HG03139 (cell line): ENCODE results near the gene BTBD16.

Experiments
- ATAC-seq: cut with Tn5 transposase; IDR thresholded peaks from one replicate; pipeline ENCODE4 v1.9.1; 2021; ENCODE audit not compliant: unreplicated experiment

Gene BTBD16

DNA sequence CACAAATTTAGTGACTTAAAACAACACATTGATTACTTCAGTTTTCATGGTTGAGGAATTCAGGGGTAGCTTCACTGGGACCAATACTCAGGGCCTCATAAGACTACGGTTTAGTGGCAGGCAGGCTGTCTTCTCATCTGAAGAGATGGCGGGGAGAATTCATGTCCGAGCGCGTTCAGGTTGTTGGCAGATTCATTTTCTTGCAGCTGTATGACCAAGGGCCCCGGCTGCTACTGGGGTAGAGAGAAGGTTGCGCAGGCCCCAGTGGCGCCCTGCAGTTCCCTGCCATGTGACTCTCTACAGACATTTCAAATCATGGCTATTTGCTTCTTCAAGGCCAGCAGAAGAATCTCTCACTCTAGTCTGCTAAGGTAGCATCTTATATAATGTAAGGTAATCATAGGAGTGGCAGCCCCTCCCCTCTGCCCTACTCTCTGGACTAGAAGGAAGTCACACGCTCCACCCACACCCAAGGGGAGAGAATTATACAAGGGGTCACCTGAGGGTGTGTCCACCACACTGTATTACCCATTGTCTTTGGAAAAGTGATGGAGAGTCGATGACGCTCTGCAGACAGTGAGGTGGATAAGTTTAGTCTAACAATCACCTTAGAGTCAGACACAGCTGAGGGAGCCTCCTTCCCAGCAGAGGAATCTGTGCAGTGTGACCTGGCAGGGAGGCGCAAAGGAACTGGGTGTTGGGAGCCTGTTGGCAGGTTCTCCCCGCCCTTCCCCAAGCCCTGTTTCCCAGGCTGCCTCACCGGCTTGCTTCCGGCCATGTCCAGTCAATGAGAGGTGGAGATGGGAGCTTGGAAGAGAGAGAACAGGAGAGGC lies 67.7 kb downstream of the BTBD16 start:
- no peak for ATAC-seq

DNA sequence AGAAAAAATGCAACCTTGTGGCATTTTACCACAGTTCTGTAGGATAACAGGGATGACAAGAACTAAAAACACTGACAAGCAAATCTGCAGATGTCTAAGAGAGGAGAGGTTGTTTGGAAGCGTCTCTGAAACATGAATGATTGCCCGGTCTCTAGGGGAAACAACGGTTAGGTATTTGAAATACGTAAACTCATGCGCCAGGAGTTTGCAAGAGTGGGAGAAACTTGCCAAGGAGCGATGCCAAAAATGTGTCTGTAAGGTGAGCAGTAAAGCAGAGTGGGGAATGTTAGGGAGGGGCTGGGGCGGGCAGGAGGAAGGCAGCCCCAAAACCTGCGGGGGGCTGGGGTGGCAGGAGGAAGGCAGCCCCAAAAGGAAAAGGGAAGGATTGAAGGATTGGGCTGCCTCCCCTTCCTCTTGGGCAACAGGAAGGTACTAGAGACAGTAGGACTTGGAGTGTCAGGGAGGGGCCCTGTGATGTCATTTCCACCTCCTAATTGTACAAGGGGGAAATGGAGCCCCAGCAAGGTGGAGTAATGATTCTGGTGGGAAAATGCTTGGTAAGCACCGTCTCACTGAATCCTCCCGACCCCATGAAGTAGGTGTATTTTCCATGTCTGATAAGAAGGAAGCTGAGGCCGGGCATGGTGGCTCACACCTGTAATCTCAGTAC lies 70.2 kb downstream of the BTBD16 start:
- ATAC-seq, result no peak

DNA sequence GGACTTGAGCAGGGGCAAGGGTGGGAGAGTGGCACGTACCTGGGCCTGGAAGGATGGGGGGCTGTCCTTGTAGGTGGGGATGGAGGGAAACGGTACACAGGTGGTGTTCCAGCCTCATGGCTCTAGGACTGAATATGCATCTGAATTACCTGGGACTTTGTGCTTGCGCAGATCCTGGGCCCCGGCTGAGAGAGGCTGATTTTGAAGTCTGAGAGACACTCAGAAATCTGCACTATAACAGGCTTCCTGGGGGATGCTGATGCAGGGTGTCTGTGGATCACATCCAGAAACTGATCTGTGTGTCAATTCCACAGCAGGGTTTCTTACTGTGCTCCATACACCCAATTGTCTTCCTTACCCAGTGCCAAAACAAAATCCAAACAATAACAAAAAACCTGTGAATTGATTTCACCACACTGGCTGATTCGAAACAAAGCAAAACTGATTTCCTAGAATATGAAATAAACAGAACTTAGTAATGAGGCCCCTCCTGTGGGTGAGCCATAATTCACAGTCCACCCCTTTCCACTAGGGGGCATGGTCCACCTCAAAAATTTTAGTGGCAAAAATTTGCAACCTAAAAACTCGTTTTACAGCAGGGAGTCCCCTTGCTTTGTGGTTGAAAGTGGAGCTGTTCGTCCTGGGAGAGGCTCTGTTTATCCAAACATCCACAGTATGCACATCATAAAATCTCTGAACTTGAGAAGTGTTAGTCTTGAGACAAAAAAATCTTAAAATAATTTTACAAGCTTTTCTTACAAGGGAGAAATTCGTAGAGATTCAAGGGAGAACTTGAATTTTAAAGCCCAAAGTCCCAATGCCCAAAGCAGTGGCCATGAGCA lies 71.4 kb downstream of the BTBD16 start:
- no peak for ATAC-seq

DNA sequence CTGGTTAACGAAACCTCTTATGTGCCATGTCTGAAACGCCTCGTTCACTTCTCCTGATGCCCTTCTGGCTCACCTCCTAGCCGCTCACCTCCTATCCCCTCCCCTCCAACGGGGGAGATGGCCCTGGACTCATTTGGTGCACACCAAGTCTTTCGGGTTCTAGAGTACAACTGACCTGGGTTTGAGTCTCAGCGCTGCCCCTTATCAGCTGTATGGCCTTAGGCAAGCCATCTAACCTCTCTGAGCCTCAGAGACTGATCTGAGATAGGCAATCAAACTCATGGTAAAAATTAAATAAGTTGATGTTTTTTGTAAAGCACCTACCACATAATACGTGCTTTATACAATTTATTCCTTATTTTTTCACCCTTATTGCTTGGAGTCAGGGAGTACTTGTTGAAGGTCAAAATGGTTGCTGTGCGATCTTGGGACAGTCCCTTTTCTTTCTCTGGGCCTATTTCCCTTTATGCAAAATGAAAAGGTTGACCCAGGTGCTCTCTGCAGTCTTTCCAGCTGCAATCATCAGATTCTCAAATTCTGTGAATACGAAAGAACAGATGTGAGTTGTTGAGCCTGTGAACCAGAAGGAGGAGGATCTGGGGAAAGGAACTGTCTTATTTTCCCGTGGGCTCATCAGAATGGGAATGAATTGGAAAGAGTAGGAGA lies 72.2 kb downstream of the BTBD16 start:
- no peak for ATAC-seq

DNA sequence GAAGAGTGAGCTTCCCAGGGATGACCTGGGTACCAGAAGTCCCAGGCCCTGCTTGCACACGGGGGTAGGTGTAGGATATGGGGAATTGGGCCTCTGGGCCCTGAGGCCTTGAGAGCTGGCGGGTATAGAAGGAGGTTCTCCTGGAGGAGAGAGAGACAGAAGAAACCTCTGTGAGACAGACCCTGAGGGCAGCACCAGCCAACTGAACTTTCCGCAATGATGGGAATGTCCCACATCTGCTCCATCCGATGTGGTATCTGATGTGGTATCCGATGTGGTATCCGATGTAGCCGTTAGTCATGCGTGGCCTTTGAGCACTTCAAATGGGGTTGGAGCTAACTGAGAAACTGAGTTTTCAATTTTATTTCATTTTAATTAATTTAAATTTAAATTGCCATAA lies 72.8 kb downstream of the BTBD16 start:
- ATAC-seq, result no peak

DNA sequence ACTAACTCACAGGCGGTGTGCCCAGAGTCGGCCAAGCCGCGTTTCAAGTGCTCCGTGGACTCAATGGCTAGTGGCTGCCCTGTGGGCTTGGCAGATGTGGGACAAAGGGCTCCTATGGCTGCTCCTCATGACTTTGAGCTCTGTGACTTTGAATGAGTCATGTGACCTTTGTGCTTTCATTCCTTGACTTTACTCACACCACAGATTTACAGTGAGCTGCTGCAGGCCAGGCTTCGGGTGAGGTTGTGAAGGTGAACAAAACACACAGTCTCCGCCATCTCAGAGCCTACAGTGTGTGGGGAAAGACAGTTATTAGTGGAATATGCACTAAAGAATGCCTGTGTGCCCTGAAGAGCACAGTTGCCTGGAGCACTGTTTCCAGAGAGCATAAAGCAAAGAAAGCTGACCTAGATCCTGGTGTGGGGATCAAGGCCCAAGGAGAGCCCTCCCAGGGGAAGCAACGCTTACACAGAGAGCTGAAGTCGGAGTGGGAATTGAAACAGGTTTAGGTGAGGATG lies 73.7 kb downstream of the BTBD16 start:
- ATAC-seq, result no peak

DNA sequence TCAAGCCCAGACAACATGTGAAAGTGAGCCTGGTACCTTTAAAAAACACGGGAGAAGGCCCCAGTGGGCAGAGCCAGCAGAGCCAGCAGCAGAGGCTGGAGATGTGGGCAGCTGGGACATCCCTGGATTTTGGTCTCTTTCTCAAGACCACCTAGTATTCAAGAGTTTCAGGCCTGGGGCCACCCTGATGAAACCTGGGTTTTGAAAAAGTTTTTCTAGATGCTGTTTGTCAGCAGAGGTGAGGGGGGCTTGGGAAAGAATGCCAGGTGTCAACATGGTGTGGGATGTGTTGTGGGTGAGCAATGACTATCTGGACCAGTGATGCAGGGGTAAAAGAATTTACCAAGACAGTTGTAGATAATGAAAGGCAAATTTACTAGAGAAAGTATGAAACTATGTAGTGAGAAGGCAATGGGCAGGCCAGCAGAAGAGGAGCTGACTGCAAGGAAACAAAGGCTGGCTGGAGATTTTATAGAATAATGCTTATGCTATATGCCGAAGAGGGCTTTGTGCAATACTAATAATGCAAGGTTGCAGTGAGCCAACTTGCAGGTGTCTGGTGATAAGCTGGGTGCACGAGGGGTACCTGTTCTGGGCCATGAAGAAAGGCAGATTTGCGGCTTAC lies 75.3 kb downstream of the BTBD16 start:
- no peak for ATAC-seq

DNA sequence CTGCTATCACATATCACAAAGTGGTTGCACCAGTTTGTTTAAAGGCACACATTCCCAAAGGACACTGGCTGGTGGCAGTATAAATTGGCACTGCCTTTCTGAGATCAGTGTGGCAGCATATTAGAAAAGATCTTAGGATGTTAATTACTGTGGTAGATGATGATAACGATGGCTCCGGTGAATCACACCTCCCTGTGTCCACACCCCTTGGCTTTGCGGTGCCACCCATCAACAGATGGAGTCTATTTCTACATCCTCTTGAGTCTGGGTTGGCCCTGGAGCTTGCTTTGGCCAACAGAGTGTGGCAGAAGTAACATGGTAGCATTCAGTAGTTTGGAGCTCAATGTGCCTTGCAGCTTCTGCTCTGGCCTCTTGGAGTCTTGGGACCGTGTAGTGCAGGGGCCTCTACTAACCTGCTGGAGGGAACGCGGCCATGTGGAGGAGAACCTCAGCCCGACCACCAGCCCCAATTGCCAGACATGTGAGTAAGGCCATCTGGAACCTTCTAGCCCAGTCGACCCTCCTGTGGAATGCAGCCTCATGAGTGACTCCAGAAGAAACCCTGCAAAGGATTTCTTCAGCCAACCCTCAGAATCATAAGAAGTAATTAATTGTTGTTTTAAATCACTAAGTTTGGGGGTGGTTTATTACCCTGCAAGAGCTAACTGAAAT lies 76.2 kb downstream of the BTBD16 start:
- ATAC-seq, result no peak

DNA sequence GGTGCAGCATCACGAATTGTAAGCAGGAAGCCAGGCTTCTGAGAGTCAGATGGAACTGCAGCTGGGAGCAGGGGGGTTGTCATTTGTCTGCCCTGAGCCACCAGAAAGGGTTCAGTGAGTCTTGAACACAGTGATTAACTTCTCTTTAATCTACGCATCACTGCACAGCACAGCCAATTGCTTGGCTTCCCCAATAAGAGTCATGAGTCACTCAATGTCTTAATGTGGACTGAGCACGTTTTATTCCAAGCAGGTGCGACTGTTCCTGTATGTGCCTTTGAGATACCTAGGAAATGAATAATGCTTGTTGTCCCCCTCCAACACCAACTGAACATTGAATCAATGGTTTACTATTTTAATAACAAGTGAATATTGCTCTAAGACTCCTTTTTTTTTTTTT lies 77.4 kb downstream of the BTBD16 start:
- no peak for ATAC-seq

DNA sequence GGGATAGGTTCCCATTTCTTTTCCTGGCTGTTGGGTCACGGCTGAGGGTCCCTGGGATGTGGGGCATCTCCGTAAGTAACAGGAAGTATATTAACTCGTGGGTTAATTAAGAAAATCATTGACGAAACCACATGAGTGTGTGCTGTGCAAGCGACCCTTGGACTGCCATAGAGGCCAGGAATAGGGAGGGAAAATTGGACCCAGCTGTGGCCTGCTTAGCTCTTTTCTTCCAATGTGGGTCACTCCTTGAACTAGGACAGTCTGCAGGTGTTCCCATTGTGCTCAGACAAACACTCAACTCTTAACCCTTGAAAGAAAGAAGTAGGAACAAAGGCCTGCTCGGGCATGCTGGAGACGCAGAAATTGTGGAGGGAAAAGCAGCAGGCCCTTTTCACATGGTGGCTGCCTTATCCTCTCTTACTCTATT lies 77.9 kb downstream of the BTBD16 start:
- no peak for ATAC-seq

DNA sequence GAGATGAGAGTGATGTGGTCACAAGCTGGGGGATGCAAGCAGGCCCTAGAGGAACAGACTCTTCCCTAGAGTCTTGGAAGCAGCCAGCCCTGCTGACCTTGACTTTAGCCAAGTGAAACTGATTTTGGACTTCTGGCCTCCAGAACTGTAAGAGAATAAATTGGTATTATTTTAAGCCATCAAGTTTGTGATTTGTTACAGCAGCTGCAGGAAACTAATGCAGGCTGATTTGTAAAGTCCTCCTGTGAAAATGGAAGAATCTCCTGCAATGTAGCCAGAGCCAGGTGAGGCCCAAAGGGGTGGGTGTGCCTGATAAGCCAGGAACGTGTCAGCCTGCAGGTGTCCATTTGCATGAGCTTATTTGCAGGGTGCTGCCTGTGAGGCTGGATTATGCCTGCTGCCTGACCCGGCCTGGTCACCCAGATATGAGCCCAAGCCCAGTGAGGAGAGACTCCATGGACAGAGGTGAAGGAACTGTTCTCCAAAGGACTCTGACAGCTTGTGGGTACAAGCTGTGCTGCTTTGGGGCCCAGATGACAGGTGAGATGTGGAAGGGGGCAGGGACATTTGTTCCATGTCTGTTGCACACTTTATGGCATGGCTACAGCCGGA lies 78.8 kb downstream of the BTBD16 start:
- no peak for ATAC-seq

DNA sequence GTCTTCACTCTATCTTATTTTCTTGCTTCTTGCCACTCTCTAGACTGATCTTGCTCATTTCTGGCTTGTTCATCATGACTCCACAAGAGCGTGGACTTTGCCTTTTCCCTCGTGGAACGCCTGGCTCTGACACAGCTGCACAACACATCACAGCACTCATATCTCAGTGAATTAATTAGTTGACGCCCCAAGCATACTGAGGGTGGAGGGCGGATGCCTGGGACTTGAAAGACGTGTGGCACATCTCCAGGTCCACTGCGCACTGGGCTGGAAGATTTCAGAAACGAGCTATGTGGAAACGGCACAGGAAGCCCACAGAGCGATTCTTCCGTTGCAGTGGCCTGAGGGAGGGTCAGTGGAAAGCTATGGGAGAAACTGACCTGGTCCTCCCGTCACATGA lies 79.8 kb downstream of the BTBD16 start:
- no peak for ATAC-seq

DNA sequence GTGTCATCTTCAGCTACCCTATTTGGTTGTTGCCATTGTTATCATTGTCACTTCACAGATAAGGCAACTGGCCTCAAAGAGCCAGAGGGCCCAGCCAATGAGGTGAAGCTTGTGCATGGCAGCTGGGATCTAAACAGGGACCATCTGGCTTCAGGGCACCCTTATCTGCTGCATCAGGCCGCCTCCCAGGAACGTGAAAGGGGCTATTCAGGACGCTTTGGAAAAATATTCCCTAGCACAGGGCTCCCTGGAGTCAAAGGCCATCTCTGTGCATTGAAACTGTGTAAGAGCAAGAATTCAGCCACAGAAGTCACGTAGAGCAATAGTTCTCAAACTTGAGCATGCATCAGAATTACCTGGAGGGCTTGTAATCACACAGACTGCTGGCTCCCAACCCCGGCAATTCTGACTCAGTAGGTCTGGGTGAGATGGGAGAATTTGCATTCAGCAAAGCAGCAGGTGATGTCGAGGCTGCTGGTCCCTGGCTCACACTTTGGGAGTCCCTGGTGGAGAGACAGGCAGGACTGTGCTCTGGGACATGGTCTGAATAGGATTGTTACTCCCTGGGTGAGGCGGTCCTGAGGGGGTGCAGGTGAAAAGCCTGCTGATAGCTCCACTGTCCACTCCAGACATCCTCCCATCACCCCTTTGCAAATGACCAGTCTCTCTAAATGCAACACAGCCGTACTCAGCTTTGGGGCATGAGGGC lies 81.9 kb downstream of the BTBD16 start:
- no peak for ATAC-seq

DNA sequence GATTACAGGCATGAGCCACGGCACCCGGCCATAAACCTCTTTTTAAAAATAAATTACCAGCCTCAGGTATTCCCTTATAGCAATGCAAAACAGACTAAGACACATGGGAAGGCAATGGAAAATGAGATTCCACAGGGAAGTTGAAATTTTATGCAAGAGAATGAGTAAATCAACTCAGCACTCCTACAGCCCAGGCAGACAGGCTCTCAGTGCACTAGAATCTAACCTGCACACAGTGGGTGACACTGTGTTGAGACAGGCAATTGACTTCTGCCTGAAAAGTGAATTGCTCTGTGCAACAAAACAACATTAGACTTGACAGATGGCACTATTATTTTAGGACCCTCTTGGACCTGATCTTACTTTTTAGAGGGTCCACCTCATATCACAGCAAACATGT lies 83.3 kb downstream of the BTBD16 start:
- no peak for ATAC-seq

DNA sequence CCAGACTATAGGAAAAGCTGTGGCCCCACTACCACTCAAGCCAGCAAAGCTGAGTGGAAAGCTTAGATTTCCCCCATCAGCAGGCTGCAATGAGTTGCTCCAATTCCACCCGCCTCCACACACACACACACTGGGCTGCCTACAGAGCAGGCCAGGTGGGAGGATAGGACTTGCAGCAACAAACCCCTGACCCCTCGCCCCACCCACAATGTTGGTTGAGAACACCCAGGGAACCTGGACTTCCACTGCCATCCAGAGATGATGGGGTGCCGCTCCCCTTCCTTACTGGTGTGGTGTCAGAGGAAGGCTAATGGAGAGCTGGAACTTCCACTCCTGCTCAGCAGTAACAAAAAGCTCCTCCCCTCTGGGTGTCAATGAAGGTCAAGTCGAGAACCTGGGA lies 86.6 kb downstream of the BTBD16 start:
- ATAC-seq, result no peak

DNA sequence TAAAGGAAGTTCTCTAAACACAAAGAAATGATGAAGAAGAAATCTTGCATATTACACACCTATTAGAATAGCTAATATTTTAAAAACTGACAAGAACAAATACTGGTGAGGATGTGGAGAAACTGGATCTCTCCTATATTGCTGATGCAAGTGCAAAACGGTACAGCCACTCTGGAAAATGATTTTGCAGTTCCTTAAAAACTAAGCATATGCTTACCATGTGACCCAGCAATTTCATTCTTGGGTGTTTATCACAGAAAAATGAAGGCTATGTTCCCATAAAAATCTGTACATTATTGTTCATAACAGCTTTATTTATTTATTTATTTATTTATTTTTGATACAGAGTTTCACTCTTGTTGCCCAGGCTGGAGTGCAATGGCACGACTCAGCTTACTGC lies 88.5 kb downstream of the BTBD16 start:
- ATAC-seq, result no peak

DNA sequence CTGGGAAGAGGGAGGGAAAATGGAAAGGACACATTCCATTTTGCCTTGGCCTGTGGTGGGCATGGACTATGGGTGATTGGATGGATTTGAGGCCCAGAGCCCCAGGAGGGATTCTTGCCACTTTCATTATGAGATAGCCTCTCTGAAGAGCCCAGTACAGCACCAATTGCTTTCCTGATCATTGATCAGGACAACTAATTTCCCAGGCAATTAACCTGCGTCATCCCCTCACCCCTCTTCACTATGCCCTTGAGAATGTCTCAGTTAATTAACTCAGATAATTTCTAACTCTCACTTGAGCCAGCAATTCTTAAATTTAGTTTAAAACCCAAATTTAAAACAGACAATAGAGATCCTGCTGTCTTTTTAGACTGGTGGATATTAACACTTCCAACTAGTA lies 90.0 kb downstream of the BTBD16 start:
- ATAC-seq, result no peak

DNA sequence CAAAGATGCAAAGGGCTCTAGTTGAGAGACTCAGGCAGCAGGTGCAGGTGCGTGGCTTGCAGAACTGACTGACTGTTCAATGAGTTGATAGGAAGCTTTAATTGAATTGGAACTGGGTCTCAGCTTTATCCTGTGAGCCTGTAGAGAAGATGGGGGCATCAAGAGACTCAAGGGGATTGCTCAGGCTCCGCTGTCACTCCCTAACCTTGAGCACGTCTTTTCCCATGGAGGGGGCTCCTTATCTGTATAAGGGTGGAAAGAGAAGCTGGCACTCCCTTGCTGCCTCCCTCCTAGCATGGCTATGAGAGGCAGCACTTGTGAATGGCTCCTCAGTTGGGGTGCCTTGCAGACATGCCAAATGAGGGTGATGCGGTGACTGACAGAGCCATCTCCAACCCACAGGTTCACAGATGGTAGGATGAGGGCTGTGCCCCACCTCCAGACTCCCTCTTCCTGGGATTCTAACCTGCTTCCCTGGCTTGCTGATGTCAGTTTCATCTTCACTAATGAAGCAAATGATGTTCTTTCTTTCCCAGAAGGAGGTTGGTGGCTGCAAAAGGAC lies 91.0 kb downstream of the BTBD16 start:
- ATAC-seq, result no peak

DNA sequence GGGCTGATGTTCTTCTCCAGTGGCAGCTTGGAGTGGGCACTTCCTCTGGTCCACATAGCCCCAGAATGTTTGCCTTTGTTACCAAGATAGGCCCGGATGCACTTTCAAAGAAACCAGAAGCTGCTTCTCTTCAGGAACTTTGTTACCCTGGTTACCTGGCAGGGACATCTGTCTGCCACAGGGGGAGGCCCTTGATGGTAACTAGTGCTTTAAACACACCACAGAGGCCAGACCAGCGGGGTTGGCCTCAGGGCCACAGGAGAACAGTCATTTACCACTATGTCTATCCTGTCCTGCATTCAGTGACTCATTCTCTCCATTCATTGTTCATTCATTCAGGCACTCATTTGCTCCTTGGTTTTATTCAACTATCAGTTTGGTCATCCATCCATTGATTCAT lies 91.5 kb downstream of the BTBD16 start:
- ATAC-seq, result no peak
